22Rv1 (cell line): ENCODE measurements around the gene ZBTB8OS.

Experiments
- H3K27ac ChIP-seq: fragments of 450-650 bp; 2 replicates; pipeline ENCODE4 v1.5.1; 2017
- CTCF ChIP-seq: fragments of 450-650 bp; IDR thresholded peaks from 2 replicates; pipeline ENCODE4 v1.5.1; 2017; ENCODE audit warnings: mild to moderate bottlenecking
- ZFX ChIP-seq: fragments of 450-650 bp; IDR thresholded peaks from 2 replicates; pipeline ENCODE4 v1.6.1; 2017; ENCODE audit warnings: antibody characterized with exemption, borderline replicate concordance

Gene ZBTB8OS

GRCh38 chr1:32612189-32612881, 38.0 kb downstream of the ZBTB8OS start:
- H3K27ac ChIP-seq = peak overlapping the region; percentile 52
- TF ChIP-seq CTCF (peak; percentile 24), ZFX (no peak)

GRCh38 chr1:32611859-32612188, 38.5 kb downstream of the ZBTB8OS start:
- H3K27ac ChIP-seq = peak overlapping the region; percentile 52
- TF ChIP-seq ZFX (no peak), CTCF (no peak)

- H3K27ac ChIP-seq = no peak overlapping the region
- TF ChIP-seq ZFX (no peak), CTCF (no peak)
Measured at GRCh38 chr1:32609180-32609579, 41.2 kb downstream of the ZBTB8OS start.

GRCh38 chr1:32606565-32607371, 43.6 kb downstream of the ZBTB8OS start:
- no peak for TF ChIP-seq ZFX
- TF ChIP-seq CTCF = no peak
- no peak overlapping the region for H3K27ac ChIP-seq

- TF ChIP-seq CTCF (no peak), ZFX (no peak)
- no peak overlapping the region for H3K27ac ChIP-seq
Measured at GRCh38 chr1:32605711-32606424, 44.5 kb downstream of the ZBTB8OS start.

GRCh38 chr1:32600034-32600433, 50.3 kb downstream of the ZBTB8OS start:
- TF ChIP-seq ZFX (no peak), CTCF (no peak)
- H3K27ac ChIP-seq = no peak overlapping the region
